AG09319 (cell line): ENCODE measurements around the gene TCF15.

Experiments used
- DNase-seq: peaks from one replicate; pipeline ENCODE4 v3.0.0-alpha.2; 2010; ENCODE audit warnings: low read depth; ENCODE audit errors: extremely low read depth
- CTCF ChIP-seq: IDR thresholded peaks from 2 replicates; pipeline ENCODE4 v1.5.1; 2011; ENCODE audit warnings: low read depth, mild to moderate bottlenecking, inconsistent platforms, low read length, moderate library complexity

TCF15 gene

DNA sequence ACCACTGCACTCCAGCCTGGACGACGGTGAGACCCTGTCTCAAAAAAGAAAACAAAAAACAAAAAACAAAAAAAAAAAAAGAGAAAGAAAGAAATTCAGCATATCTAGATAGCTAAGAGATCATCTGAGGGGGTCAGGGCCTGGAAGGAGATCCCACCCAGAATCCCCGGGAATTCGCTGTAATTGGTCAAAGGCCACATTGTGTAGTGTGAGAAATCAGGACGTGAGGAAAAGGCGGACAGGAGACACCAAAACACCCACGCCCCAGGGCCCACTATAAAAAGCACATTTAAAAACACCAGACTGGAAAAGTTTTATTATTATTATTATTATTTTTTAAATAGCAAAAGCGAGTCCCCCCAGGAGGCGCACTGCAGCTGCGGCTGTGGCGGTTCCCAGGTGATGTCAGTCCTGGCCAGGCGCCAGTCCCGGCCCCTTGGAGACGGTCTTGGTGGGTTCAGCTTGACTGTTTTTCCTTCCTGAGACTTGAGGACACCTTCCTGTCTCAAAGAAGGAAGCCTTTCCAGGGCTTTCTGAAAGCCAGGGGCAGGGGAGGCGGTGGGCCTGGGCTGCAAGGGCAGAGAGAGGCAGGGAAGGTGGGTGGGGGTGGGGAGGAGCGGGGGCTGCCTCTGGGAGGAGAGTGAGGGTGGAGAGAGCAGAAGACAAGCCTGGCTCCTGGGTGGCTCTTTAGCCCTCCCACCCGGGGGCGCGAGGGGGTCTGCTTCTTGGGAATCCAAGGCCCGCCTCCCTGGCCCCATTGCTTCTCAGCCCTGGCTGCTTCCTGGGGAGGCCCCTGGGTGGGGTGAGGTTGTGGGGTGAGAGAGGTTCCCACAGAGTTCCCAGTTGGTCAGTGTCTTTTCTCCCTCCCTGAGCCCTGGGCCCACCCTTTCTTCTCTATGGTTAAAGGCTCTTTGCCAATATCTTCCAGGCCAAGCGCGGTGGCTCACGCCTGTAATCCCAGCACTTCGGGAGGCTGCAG lies 14.5 kb downstream of the TCF15 start:
- no peak for TF ChIP-seq CTCF
- no peak for DNase-seq

DNA sequence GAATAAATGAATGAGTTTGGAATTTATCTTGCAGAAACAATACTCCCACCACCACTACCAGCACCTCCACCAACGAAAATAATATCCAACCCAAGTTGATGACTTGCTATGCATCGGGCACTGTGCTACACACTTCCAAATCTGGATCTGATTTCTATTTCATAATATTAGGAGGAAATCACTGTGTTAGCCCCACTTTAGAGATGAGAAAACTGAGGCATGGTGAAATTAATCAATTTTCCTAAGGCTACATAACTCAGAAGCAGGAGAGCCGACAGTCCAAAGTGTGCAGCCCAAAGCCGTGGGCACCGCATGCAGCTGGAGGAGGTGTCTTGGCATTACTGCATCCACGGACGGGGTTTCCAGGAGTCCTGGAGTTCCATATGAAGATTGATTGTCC lies 17.6 kb downstream of the TCF15 start:
- no peak for TF ChIP-seq CTCF
- DNase-seq: no peak

DNA sequence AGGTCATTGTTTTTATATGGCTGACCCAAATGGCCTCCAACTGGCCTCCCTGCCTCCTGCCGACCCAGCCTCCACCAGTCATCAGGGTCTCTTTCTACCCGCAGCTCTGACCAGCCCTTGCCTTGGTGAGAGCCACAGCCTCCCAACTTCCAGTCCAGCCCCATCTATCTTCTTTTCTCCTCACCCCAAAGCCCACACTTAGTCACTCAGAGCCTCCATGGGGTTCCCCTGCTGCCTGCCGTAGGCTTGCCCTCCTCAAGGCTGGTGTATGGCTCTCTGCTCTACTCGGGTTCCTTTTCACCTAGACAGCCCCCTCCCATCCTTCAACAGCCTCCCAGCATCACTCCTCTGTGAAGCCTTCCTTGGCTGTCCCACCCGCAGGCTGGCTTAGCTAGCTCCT lies 18.2 kb downstream of the TCF15 start:
- TF ChIP-seq CTCF: no peak
- no peak for DNase-seq

GRCh38 chr20:588932-589672 lies 21.0 kb downstream of the TCF15 start:
- no peak for DNase-seq
- no peak for TF ChIP-seq CTCF

GRCh38 chr20:588476-588875 lies 21.6 kb downstream of the TCF15 start:
- TF ChIP-seq CTCF: no peak
- no peak for DNase-seq

GRCh38 chr20:584971-585301 lies 25.2 kb downstream of the TCF15 start:
- TF ChIP-seq CTCF: no peak

More at GRCh38 chr20:584971-585301, 25.2 kb downstream of the TCF15 start:
- DNase-seq: no peak
